Stimulated activated CD8-positive, alpha-beta memory T cell treated with anti-CD3 and anti-CD28 coated beads, Interleukin-4, amount 100 ng/mL, for 48 hours (primary cell): ENCODE measurements around the gene FAHD2A.
A peak's percentile ranks its signal among the peaks of the same experiment; 100 is the strongest.
"Not testable (repeated sequence)": the region's sequence is repeated elsewhere in the genome, so short reads cannot be mapped to it uniquely, and the experiment has no call there.

ENCODE experiments used
- DNase-seq: peaks from one replicate; pipeline ENCODE4 v3.0.0-alpha.2; 2020

FAHD2A gene

DNA sequence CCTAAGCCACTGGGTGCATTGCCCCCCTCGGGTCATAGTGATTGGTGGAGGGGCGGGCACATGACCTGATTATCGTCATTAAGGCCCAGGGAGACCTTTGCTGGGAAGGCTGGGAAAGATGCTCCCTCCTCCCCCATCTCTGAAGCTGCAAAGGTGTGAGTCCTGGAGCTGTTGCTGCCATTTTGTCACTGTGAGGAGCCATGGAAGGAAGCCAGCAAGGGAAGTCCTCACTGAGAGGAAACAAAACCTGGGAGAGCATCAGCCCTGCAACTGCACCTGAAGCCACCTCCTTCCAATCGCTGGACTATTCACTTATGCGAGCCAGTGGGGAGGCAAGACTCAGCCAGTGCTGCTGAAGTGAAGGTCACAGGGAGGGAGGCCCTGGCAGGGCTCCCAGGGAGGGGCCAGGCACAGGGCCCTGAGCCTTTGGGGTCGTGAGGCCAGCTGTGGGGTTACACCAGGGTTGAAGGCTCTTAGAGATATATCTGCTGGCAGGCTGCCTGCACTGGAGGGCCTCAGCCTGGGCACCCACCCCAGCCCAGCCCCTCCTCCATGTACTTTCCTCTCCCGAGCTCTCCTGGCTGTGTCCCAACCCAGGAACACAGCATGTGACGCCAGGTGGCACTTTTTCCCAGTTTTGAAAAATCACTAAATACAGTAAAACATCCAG lies 10.7 kb upstream of the FAHD2A start:
- DNase-seq, result no peak

- no peak for DNase-seq
Measured at GRCh38 chr2:95392320-95392719, 10.2 kb upstream of the FAHD2A start.

- no peak for DNase-seq
Measured at GRCh38 chr2:95392730-95393455, 9.6 kb upstream of the FAHD2A start.

- no peak for DNase-seq
Measured at GRCh38 chr2:95393901-95394300, 8.6 kb upstream of the FAHD2A start.

- no peak for DNase-seq
Measured at GRCh38 chr2:95399061-95399460, 3.4 kb upstream of the FAHD2A start.

GRCh38 chr2:95401480-95401879 lies 1.0 kb upstream of the FAHD2A start:
- no peak for DNase-seq

GRCh38 chr2:95402004-95402369 lies 521 bp upstream of the FAHD2A start:
- peak; percentile 32 for DNase-seq

GRCh38 chr2:95403204-95403721 lies 755 bp downstream of the FAHD2A start:
- DNase-seq, result peak; percentile 52

DNA sequence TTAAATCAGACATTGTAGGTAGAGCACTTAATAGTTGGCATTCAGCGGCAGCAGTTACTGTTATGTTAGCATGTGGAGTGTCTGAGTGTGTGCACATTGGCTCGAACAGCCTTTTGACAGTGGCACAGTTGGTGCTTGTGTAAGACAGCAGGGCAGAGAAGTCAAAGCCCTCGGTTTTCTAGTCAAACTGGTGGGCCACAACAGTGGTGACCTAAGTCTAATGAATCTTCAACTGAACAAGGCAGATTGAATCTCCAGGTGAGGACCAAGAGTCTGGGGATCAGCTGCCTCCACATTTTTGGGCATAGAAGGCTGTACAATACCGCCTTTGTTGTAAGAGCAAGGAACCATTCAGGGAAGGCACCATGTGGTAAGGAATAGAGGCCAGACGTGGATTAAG lies 1.3 kb downstream of the FAHD2A start:
- not testable (repeated sequence) for DNase-seq

DNA sequence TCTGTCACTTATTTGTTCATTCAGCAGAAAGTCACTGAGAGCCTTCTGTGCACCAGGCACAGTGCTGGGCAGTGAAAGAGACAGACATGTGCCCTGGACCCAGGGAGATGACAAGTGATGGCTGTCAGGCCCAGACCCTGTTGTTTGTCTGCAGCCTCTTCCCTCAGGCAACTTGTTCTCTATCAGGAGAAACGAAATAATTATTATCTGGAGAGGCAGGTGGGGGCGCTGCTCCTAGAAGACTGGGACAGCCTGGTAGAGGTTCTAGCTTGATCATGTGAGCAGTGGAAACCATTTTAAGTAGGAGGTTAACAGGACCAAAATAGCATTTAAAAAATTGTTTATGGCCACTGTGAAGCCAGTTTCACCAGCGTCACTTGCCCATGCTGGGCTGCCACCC lies 2.2 kb downstream of the FAHD2A start:
- not testable (repeated sequence) for DNase-seq

DNA sequence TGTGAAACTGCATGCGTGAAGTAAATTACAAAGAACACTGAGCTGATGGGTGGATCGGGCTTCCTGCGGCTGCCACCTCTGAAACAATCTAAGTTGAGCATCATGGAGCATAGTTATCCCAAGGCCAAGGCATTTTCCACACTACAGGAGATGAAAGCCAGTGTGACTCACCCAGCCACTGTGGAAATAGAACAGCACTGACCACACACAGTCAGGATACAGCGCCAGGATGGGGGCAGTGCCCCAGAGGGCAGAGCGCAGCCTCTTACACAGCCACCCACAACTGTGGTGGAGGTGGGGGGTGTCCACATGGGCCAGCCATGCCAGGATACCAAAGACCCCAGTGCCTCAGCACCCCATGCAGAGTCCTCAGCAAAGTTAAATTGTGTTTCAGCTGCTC lies 8.7 kb downstream of the FAHD2A start:
- DNase-seq, result not testable (repeated sequence)

DNA sequence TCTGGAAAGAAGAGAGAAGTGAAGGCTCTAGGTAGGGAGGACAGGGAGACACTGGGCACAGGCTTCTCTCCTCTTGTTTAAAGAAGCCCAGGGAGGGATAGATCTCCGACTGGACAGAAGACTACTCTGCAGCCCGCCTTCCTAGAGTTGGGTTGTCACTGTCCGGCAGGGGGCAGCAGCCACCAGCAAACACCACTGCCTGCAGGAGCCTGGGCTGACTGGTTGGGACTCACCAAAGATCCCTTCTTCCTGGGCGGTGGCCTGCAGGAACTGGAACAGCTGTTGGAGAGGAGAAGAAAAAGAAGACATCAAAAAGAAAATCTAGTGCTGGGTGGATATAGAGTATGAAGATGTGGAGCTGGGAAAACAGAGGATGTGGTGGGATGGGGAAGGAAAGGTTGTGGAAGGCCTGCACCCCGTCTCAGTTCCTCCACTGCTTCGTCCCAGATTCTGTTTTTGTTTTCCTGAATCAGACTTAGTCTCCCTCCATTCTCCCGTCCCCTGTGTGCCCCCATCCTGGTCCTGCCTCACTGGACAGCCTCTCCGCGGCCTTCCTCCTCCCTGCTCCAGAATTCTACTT lies 11.6 kb downstream of the FAHD2A start:
- DNase-seq, result peak; percentile 79

GRCh38 chr2:95415138-95415537 lies 12.6 kb downstream of the FAHD2A start:
- DNase-seq, result not testable (repeated sequence)

GRCh38 chr2:95415561-95415960 lies 13.1 kb downstream of the FAHD2A start:
- not testable (repeated sequence) for DNase-seq

DNA sequence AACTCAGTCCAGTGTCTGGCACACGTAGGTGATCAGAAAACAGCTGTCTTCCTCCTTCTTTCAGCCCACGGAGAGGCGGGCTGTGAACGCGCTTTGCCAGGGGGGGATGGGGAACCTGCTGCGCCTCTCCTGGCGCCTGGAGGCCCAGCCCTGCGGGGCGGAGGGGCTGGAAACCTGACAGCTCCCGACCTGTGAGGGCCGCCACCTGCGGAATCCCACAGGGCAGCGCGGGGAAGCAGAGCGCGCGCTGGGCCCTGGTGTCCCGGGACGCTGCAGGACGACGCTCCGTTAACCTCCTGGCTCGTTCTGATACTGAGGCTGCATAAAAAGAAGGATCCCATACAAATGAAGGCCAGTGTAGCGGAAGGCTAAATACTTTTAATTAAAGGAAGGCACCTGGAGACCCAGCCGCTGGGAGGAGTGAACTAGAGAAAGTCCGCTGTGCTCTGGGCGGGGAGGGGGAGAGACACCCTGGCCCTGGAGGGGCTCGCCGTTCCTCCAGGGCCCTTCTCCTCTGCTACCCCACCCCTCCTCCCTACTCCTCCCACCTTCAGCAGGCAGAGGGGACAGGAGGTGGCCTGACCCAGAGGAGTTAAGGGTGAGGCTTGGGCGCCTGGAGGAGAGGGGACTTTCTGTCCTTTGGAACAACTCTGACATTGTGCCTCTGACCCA lies 24.8 kb downstream of the FAHD2A start:
- not testable (repeated sequence) for DNase-seq

- DNase-seq, result not testable (repeated sequence)
Measured at GRCh38 chr2:95429748-95430467, 27.4 kb downstream of the FAHD2A start.

GRCh38 chr2:95433373-95433772 lies 30.9 kb downstream of the FAHD2A start:
- DNase-seq, result not testable (repeated sequence)

DNA sequence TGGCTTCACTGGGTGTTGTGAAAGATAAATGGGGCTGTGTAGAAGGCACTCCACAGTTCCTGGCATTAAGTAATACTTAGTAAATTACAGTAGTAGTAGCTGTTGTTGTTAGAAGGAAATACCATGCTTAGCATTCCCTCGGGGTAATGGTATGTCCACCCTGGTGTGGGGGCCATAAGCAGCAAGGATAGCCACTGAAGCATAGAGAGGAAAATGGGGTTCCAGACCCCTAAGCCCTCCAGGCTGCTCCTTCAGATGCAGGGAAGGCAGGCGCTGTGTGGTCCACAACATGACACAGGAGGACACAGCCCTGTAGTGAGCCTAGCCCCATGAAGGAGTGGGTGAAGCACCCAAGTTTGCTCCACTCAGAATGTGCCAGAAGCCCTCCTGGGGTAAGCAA lies 31.5 kb downstream of the FAHD2A start:
- DNase-seq, result not testable (repeated sequence)

DNA sequence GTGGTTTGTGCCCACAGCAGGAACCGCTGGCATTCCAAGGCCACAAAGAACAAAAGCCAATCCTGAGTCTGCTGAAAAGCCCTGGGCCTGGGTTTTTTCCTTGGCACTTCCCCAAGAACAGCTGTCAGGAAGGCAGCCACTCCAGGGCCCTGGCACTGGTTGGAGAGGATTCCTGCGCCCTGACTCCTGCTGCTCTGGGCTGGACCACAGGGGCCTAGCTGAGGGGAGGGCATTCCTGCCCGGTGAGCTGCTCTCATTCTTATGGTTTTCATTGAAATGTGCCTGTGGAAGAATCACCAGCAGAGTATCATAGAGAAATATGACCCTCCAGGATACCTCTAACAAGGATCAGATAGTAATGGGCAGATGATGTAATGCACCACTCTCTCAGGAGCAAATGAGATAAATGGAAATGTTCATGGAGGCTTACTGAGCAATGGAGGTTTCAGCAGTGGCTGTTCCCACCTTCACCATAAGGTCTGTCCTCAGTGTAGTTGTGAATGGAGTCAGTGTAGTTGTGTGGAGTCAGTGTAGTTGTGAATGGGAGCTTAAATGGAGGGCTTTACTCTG lies 32.1 kb downstream of the FAHD2A start:
- DNase-seq, result not testable (repeated sequence)

- DNase-seq, result not testable (repeated sequence)
Measured at GRCh38 chr2:95435162-95435871, 32.8 kb downstream of the FAHD2A start.

GRCh38 chr2:95435872-95436209 lies 33.3 kb downstream of the FAHD2A start:
- DNase-seq, result not testable (repeated sequence)
